IPS-NIHi11 (cell line): ENCODE measurements around the gene FBLN7.

Experiments
- DNase-seq: peaks from one replicate; pipeline ENCODE4 v3.0.0; 2012; ENCODE audit warnings: mixed read lengths, low spot score

FBLN7 gene

DNA sequence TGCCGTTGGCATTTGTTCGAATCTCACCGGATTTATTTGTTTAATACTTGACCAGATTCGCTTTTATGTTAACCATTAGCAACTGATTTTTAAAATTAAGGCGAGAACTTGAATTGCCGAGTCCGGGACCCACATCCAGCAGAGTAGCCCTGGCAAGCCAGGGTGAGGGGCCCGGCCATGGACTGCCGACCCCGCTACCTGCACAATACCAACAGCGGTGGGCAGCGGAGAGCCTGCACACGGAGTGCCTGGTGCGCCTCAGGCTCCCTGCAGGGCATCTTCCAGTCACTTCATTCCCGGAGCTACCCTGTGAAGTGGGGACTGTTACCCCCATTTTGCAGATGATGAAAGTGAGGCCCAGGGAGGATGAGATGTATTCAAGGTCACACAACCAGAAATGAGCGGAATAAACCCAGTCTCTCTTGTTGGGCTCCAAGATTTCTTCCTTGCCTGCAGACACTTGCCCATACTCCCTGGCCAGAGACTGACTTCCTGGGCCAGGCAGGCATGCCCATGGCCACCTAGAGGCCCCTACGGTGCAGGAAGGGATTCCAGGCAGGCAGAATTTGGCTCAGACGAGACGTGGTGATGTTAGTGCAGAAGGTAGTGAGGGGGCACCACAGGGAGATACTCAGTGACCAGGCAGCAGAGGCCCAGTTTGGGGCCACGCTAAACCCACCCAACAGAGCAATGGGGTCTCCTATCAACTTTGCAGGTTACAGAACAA is 2.9 kb downstream of the FBLN7 start:
- DNase-seq = no peak

- no peak for DNase-seq
Measured at GRCh38 chr2:112141626-112142007, 3.4 kb downstream of the FBLN7 start.

DNA sequence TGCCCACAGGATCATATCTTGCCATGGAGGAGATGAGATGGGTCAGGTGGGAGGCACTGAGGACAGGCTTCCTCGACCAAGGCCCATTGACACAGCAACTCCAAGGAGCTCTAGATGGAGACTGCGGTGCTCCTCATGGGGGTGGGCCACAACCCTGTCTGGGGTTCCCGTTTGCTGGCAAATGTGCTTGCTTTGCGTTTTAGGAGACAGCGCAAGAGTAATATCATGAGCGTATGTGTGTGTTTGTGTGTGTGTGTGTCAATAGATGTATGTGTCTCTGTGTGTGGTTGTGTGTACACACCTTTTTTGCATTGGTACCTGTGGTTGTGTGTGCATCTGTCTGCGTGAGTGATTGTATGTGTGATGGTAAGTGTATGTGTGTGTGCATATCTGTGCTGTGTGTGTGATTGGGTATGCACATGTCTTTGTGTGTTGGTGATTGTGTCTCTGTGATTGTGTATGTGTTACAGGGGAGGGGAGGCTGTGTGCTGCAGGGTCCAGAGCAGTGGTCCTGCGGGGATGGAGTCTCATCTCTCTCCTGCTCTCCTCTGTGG is 4.4 kb downstream of the FBLN7 start:
- no peak for DNase-seq

- no peak for DNase-seq
Measured at GRCh38 chr2:112143150-112143549, 5.0 kb downstream of the FBLN7 start.

- no peak for DNase-seq
Measured at GRCh38 chr2:112144966-112145365, 6.8 kb downstream of the FBLN7 start.

DNA sequence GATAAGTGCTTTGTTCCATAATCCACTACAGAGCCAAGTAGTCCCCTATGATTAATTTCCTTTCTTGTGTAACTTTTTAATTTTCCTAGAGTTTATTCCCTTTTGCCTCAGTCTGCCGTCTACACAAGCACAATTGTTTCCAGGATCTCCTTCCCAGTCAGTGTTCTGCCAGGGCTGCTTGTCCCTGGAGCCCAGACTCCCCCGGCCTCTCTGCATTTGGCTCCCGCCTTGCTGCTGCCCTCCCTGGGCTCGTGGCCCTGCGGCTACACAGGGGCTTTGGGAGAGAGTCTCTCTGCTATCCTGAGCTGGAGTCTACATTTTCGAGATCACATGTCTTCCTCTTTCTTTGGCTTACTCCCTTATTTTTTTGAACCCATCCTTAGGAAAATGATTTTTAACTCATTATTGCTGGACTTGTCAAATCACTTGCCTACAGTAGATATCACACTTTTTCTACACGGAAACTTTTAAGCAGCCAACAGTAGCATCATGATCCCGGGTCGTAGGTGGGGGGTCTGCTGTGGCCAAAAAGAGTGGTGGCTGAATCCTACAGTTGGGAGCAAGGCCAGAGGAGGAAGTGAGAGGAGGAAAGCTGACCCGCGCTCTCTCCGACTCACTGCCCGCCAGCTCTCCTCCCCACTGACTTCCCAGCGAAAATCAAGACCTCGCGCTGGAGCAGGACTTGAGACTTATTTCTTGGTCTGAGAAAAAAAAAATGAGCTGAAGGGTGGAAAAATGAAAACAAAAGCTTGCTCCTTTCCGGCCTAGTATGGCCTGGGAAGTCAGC is 9.4 kb downstream of the FBLN7 start:
- no peak for DNase-seq

GRCh38 chr2:112148477-112148876 is 10.3 kb downstream of the FBLN7 start:
- no peak for DNase-seq

- DNase-seq = no peak
Measured at GRCh38 chr2:112149194-112149593, 11.0 kb downstream of the FBLN7 start.

- no peak for DNase-seq
Measured at GRCh38 chr2:112149866-112150435, 11.8 kb downstream of the FBLN7 start.

GRCh38 chr2:112150447-112150846 is 12.3 kb downstream of the FBLN7 start:
- DNase-seq = no peak

- no peak for DNase-seq
Measured at GRCh38 chr2:112150851-112151250, 12.7 kb downstream of the FBLN7 start.

GRCh38 chr2:112151271-112151670 is 13.1 kb downstream of the FBLN7 start:
- no peak for DNase-seq

DNA sequence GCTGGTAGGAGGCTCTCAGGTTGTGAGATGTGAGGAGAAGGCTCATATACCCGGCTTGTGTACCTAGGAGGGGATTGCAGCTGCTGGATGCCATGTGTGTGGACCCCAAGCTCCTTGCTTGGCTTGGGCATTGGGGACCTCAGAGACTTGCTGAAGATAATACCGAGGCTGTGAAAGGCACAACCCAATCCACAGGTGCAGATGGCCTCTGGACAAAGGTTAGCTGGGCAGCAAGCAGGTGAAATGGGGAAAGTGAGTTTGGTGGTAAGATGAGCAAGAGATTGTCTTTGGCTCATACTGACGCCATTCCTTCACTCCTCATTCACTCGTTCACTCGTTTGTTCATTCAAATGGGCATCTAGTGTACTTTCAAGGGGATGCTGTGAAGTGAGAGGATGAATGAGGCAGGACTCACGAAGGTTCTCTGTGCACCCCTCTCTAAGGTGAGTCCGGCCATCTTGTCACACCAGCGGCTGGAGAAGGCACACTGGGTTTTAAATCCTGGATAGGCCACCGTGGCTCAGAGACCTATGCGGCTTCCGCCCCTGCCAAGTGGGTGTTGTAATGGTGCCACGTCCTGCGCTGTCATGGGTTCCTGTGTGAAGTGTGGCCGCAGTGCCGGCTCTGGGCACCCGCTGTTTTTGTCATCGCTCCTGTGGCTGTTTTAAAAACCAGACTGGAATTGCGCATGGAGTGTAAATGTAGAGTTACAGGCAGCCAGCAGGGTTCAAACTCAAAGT is 13.7 kb downstream of the FBLN7 start:
- no peak for DNase-seq

- DNase-seq = no peak
Measured at GRCh38 chr2:112152476-112153178, 14.4 kb downstream of the FBLN7 start.

DNA sequence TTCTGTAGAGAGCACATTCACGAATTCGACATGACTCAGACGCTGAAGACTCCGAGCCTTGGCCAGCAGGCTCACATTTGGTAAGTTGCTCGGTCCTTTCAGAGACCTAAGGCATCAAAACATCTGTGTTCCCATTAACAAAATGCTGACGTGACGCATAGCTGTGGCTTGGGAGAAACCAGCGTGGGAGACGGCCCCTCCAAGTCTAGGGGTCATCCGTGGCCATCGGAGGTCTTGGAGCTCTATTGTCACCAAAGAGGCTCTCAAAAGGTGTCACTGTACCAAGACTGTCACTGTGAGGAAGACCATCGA is 14.9 kb downstream of the FBLN7 start:
- DNase-seq = no peak

GRCh38 chr2:112153501-112153900 is 15.3 kb downstream of the FBLN7 start:
- no peak for DNase-seq

- DNase-seq = no peak
Measured at GRCh38 chr2:112154246-112155117, 16.3 kb downstream of the FBLN7 start.

GRCh38 chr2:112155331-112156151 is 17.4 kb downstream of the FBLN7 start:
- no peak for DNase-seq

DNA sequence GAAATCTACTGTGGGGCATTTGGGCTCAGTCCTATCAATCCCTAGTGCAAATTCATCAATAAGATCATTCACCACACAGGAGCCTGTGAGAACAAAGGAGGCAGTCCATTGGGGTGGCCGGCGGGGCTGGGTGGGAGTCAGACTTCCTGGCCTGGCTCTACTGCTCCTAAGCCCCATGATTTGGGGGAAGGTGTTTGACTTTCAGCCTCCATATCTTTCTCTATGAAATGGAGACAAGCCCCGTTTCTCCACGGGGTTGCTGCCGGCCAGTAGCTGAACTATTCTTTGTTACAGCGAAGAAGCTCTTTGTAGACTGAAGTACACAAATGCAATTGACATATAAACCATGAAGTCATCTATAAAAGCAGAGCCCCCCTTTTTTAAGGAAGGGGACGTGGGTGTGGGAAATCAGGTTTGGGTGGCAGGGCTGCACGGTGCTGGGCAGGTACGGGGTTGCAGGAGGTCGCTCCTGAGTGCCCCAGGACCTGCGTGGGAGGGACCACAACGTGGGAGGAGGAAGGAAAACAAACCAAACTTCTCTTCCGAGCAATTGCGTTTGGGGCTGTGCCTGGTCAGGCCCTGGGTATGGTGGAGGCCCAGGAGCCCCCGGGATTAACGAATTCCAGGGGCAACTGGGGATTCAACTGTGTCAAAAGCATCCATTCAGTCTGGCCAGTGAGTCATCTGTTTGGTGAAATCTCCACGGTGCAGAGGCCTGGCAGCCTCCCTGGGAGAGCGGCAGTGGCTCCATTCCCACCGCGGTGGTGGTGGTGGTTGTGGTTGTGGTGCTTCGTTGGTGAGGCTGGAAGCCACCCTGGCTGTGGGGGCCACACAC is 18.2 kb downstream of the FBLN7 start:
- no peak for DNase-seq
